HG02970 (cell line): ENCODE data around the gene STXBP6.

Experiments
- ATAC-seq: cut with Tn5 transposase; IDR thresholded peaks from one replicate; pipeline ENCODE4 v1.9.1; 2021; ENCODE audit warnings: mild to moderate bottlenecking, moderate library complexity, moderate number of reproducible peaks; ENCODE audit not compliant: unreplicated experiment, low FRiP score

The STXBP6 gene

DNA sequence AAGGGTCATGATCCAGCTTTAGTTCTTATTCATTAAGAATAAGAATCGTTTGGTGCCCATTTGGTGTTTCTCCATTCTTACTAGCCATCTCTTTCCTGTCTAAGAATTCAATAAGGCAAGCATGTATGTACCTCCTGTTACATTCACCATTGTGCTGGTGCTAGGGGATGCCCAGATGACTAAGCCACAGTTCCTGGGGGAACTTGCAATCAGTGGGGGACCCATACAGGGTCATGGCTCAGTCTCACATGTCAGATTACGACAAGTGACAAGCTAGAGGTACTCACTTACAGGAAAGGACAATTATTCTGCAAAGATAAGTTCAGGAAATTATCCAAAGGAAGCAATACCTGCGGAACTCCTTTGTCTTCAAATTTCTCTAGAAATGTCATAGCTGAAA is 125.4 kb downstream of the STXBP6 start:
- no peak for ATAC-seq

DNA sequence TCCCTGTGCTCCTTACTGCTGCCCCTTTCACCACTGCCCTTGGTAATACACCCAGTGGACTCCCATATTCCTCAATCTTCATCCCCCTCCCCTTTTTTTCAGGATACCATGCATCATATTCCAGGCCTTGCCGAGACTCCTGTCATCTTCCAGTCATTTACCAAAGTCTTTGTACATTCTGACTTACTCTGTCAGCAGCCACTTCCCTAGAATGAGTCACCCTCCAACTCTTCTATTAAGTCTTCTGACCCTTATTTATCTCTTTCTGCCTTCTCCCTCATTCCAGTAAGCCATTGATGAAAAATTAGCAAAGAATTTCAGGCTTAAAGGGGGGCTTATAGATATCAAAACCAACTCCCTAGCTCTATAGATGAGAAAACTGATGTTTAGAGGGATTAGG is 128.0 kb downstream of the STXBP6 start:
- no peak for ATAC-seq

DNA sequence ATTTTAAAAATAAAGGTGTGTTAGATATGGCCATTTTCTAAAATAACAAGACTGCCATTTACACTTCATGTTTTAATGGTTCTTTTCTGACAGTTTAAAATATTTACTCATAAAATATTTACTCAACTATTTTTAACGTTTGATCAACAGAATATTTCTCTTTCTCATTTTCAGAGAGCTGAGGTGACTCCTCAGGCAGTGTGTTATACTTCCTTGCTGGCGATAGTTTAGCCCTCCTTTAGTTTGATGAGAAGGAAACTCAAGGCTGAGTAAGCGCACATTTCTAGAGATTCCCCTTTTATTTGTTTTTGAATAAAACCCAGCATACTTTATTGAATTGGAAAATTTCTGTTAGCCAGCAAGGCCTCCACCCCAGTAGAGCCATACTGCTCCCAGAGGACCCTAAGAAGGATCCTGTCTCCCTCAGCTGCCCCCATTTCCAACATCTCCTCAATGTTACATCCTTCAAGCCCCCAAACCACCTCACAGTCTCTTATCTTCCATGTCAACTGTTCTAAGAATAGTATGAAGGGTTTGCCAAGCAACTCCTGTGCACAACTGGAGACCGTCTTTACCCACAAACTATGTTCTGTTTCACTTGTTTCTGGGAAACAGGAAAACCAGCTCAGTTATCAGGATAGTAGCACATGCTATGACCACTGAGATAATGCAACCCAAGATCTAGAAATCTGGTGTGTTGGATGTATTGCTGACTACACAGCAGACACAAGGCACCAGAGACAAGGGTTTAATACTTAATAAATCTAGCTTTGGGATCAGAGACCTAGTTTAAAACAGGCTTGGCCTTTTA is 129.5 kb downstream of the STXBP6 start:
- ATAC-seq: no peak

- ATAC-seq: no peak
These were observed 131.1 kb downstream of the STXBP6 start for GRCh38 chr14:24918822-24919221.

- ATAC-seq: no peak
These were observed 133.9 kb downstream of the STXBP6 start for GRCh38 chr14:24915958-24916595.

DNA sequence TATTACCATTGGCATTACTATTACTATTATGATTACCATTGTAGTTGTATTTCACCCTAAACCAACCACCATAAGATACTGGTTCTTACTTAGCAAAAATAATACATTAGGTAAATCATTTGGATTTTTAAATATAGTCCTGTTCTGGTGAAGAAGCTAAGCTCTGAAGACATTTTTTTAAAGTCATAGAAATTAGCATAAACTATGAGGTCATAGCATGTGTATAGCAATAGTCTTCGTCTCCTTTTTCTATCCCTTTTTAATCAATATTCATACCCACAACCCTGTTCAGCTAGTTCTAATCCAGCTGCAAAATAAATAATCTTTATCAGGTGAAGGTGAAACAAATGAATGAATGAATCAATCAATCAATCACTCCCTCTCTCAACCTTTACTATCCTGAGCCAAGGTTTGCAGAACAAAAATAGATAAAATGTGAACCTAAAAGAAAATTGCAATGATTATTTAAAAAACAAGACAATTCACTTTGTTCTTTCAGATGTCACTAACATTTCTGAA is 134.5 kb downstream of the STXBP6 start:
- ATAC-seq: no peak

DNA sequence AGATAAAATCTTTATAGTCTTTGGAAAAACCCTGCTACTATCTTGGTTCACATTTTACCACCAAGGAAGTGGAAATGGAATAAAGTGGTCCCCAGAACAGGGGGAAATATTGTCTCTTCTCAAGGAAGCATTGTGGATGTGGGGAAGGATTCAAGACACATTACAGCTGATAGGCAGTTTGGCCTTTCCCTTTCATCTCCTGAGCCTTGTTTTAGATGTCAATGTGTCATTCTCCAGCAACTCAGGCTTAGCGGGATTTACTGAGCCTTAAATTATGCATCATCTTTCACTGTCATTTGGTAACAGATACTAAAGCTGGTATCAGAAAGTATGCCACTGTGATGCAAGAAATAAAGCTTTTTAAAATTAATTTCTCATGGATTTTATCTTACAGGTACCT is 136.2 kb downstream of the STXBP6 start:
- no peak for ATAC-seq

- ATAC-seq: no peak
These were observed 136.9 kb downstream of the STXBP6 start for GRCh38 chr14:24913021-24913420.

DNA sequence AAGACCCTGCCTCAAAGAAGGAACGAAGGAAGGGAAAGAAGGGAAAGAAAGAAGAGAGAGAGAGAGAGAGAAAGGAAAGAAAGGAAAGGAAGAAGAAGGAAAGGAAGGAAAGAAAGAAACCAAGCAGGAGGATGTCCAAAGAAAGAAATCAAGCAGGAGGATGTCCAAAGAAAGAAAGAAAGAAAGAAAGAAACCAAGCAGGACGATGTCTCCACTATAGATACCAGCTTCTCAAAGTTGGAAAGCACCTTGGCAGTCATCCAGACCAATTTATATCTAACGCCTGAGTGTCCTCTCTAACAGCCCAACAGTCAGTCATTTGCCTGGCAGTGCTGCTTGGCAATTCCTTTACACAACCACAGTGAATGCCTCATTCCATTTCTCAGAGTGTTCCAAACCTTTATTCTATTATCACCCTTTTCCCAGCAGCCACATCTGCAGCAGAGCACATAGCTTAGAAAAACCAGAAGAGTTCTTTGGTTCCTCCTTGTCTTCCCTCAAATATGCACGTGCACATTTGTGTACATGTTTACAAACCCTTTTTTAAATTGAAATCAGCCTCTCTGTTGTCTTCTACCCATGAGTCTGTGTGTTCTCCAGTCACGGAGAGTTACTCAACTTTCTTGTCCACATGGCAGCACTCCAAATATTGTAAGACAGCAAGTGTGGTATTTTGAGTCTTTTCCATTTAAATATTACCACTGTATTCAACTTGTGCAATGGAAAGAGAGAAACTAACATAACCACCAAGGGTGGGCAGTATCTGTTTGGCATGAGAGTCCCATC is 138.4 kb downstream of the STXBP6 start:
- no peak for ATAC-seq

DNA sequence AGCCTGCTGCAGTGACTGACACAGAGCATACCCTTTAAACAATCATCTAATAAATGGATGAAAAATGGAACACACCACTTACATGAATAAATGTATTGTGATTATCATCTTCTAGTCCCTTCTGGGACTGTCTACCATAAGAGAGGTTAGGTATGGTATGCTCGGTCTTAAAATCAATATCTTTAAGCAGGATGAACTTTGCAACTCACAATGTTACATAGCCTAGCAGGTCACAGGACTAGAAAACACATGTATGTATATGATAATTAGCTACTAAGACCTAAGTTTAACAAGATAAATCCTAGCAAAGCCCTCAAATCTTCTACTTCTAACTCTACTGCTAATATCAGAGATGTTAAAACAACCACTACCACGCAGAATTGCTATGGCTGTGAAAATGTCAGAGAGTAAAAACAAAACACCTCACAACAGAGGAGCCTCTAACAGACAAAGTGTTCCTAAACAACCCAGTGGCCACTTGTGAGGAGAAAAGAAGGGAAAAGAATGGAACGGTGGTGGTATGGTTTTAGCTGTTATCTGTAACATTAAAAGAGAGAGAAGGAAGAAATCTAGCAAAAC is 139.4 kb downstream of the STXBP6 start:
- no peak for ATAC-seq

DNA sequence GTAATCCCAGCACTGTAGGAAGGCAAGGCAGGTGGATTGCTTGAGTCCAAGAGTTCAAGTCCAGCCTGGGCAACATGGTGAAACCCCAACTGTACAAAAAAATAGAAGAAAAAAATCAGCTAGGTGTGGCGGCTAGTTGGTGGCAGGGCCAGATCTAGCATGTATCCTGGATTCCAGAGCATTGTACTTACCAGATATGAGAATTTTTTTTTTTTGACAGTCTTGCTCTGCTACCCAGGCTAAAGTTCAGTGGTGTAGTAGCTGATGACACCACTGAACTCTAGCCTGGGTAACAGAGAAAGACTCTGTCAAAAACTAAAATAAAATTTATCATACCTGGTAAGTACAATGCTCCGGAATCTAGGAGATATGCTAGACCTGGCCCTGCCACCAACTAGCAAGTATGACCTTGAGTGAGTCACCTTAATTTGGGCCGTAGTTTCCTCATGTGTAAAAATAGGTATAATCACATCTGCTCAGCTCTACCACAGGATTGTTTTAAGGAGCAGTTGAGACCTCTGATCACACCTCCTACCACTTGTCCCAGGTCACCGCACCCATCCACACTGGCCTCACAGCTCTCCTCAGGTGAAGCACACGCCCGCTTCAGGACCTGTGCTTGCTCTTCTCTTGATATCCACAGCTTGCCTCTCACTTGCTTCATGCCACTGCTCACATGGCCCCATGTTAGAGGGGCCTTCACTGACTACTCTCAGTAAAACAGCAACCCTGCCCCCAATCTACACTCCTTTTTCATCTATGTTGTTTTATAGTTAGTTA is 140.2 kb downstream of the STXBP6 start:
- ATAC-seq: no peak

DNA sequence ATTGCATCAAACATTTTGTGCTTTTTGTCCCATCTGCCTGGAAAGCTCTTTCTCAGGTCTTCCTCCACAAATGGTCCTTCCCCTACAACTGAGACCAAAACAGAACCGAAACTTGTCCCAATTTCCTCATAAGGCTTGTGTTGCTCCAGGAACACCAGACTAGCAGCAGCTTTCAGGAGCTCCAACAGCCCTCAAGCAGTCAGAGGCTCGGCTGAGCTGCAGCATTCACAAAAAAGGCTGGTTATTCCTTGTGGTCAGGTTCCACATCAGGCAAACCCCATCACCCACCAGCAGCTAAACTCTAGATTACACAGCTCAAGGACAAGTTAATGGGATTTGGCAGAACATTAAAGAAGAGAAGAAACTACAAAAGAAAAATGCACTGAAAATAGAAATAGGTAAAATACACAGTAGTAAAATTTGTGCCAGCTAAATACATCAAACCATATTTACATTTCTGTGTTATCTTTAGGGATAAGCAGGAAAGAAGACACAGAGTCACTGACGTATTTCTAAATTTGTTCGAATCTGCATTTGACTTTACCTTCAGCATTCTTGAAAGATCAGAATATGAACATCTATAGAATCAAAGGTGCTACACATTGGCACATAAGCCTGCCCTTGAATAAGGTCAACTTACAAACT is 141.2 kb downstream of the STXBP6 start:
- ATAC-seq: no peak

DNA sequence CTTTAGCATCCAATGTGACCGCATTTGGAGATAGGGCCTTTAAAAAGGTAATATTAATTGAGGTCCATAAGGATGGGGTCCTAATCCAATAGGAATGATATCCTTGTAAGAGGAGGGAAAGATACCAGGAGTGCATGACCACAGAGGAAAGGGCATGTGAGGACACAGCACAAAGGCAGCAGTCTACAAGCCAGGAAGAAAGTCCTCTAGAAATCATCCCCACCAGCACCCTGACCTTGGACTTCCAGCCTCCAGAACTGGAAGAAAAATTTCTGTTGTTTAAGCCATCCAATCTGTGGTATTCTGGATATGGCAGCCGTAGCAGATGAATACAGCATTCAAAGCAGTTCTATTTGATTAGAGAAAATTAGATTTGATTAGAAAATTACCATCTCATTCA is 145.4 kb downstream of the STXBP6 start:
- ATAC-seq: no peak

DNA sequence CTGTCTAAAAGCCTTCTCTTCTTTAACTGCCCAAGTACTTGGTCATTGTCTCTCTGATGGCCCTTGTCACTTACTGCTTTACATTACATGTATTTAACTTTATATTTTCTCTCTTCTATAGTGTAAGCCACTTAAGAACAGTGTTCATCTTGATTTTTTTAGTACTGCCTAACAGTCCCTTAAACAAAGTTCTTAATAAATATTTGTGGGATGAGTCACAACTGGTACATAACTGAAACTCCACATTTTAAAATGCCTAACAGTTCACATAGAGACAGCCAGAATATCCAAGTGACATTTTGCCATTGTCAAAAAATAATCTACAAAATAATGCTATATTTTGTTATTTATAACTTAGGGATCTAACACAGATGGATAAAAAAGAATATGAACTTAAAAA is 146.6 kb downstream of the STXBP6 start:
- ATAC-seq: no peak

- no peak for ATAC-seq
These were observed 149.5 kb downstream of the STXBP6 start for GRCh38 chr14:24900269-24901100.

GRCh38 chr14:24897793-24898192 is 152.2 kb downstream of the STXBP6 start:
- no peak for ATAC-seq

- ATAC-seq: no peak
These were observed 154.3 kb downstream of the STXBP6 start for GRCh38 chr14:24895622-24896021.

- ATAC-seq: no peak
These were observed 154.7 kb downstream of the STXBP6 start for GRCh38 chr14:24895243-24895583.
